Right lobe of liver (tissue), 6 donors: ENCODE results near the gene NEK2. TPM values are rescaled to one million over a fixed set of nuclear protein-coding genes. Genes with fewer than 3 reads are reported as not detected.
"Not testable (repeated sequence)": the region's sequence is repeated elsewhere in the genome, so short reads cannot be mapped to it uniquely, and the experiment has no call there.

Experiments used
- ATAC-seq, 4 donors: fragments of 200-7000 bp; cut with Tn5 transposase; one replicate each; pipeline ENCODE4 v1.9.1; 2020; ENCODE audit warnings: mild to moderate bottlenecking in 4 of 4, moderate library complexity in 4 of 4
- DNase-seq, 3 donors: peaks; one replicate each; pipeline ENCODE4 v3.0.0-alpha.2; 2020
- H3K27ac ChIP-seq, 3 donors: fragments of 200-600 bp; one replicate each; pipeline ENCODE4 v1.8.0; 2022
- H3K27me3 ChIP-seq, 2 donors: fragments of 200-600 bp; one replicate each; pipeline ENCODE4 v1.8.0; 2022
- H3K36me3 ChIP-seq, 4 donors: fragments of 200-600 bp; sonication (generic) in 1 of 4; one replicate each; pipeline versions ENCODE4 v1.5.1 to v1.8.0; 2017 to 2022; ENCODE audit warnings: control low read depth in 1 of 4
- H3K4me1 ChIP-seq, 4 donors: fragments of 200-600 bp; sonication (generic) in 1 of 4; one replicate each; pipeline versions ENCODE4 v1.5.1 to v1.8.0; 2017 to 2022; ENCODE audit warnings: control low read depth in 1 of 4
- H3K4me3 ChIP-seq, 3 donors: fragments of 200-600 bp; one replicate each; pipeline ENCODE4 v1.8.0; 2022
- H3K9me3 ChIP-seq, 4 donors: fragments of 200-600 bp; sonication (generic) in 1 of 4; one replicate each; pipeline versions ENCODE4 v1.5.1 to v1.8.0; 2017 to 2022; ENCODE audit warnings: control low read depth in 1 of 4
- CTCF ChIP-seq, 4 donors: fragments of 200-600 bp in 3 of 4; fragments of 450-650 bp in 1 of 4; IDR thresholded peaks; one replicate each; pipeline versions ENCODE4 v1.5.1 to v1.8.0; 2016 to 2022; ENCODE audit warnings: antibody characterized with exemption in 4 of 4, mild to moderate bottlenecking in 2 of 4
- POLR2A ChIP-seq: fragments of 450-650 bp; IDR thresholded peaks from one replicate; pipeline ENCODE4 v1.6.1; 2017; ENCODE audit warnings: antibody characterized with exemption, mild to moderate bottlenecking
- WGBS: methylation state at CpG from one replicate; pipeline ENCODE4 v1.1.6; 2018; ENCODE audit warnings: low coverage, low lambda C conversion rate; ENCODE audit not compliant: insufficient coverage; ENCODE audit errors: missing lambda C conversion rate; 5-methylcytosine and 5-hydroxymethylcytosine counted together
- intact Hi-C, 2 donors: fragments of 100-400 bp; cut with DNase I; formaldehyde crosslinking; loops; one replicate each; pipeline versions ENCODE4 v1.11.2 to v1.14.1; 2022
- total RNA-seq, 6 experiments: library from RNA; depleted of rRNA in 2 of 6; stranded (reverse); fragments of >200 nt in 2 of 6; fragmentation: NEBNext Ultra II Directional in 3 of 6; extraction: Animal tissue kit (Norgen Biotek cat#: 25700) in 3 of 6; gene quantifications; one replicate each; pipeline versions ENCODE4 v1.1.0 to v1.2.4, GENCODE V29; 2016 to 2023
- donor health status: DM: no; HTN: yes; CAD: no.
- donor health status: DM: no; HTN: no; CAD: no.
- donor health status: DM: no; HTN: no; CAD: no.
- donor health status: DM: no; HTN: yes; CAD: no.
- donor health status: DM: no; HTN: yes; CAD: no.

NEK2 gene
- total RNA-seq, 6 experiments from 2014 or later = 0.22 to 0.80 (median 0.50) TPM; not detected in 1

DNA sequence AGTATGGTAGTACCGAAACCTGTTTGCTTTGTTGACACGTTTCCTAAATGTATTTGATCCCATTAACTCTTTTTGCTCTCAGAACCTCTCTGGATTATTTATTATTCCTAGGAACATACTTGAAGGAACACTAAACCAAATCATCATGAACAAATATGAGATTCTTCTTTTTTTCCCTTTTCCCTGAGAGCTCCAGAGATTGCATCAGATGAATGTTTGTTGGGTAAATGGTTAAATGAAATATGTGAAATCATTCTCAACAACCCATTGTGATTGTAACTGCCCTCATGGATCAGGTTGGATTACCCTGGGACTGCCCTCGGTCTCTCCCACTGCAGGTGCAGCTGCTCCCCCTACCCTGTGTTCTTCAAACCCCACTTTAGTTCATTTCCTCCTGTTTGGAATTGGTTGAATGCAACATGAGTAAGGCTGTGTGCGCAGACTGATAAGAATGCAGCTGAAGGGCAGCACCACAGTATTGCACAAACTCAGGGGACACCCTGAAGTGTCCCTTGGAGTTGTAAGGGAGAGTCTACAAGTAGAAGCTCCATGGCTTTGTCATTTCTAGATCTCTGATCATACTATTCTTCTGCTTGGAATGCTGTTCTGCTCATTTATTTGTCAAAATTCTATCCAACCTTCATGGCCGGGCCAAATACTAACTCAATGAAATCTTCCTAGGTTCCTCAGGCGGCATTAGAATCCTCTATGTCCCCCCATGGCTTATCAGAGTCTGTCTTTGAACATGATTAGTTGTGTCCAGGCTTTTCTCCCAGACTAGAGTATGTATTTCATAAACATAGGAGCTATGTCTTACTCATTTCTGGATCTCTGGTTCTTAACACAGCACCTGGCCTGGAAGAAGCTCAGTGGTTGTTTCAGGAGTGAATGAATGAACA lies 47.1 kb upstream of the NEK2 start:
- Histone ChIP-seq H3K27ac (no peak overlapping the region), H3K4me3 (no peak overlapping the region), H3K27me3 (no peaks in the 10 kb centered on the region), H3K9me3 (no peaks in the 10 kb centered on the region), H3K36me3 (no peaks in the 10 kb centered on the region), H3K4me1 (peaks cover 0 to 8% (median 0%) of the 10 kb centered on the region in 4 donors)
- DNase-seq = no peak
- intact Hi-C loops = no loop called here
- WGBS = 84% methylated on average over 6 of the region's 6 CpGs
- TF ChIP-seq POLR2A (no peak), CTCF (IDR thresholded peaks at IDR 0.05) (no peak)
- ATAC-seq = no peak

- ATAC-seq = not testable (repeated sequence)
Observed at GRCh38 chr1:211716555-211716954, 41.1 kb upstream of the NEK2 start.

DNA sequence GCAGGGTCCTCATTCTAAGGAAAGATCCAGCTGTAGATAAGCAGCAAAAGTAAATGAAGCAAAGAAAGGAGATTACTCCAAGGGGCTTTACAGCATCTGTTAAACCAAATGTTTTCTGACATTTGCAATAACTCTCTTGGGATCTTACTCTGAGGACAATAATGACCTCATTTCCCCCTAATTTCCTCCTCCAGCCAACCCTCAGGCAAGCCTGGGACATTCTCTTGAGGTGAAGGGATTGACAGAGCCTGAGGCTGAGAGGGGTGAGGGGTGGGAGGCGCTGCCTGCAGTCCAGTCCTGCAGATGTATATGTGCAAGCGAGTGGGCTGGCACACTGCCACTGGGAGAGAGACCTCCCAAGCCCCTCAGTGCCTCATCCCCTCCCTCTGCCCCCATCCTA lies 40.5 kb upstream of the NEK2 start:
- Histone ChIP-seq H3K4me1 (no peaks in the 10 kb centered on the region), H3K36me3 (no peaks in the 10 kb centered on the region), H3K27me3 (no peaks in the 10 kb centered on the region), H3K27ac (no peak overlapping the region), H3K9me3 (no peaks in the 10 kb centered on the region), H3K4me3 (no peak overlapping the region)
- intact Hi-C loops = no loop called here
- ATAC-seq = peak in 1 of 4 donors; percentile 20
- DNase-seq = no peak
- no peak for TF ChIP-seq POLR2A
- no peak for TF ChIP-seq CTCF (IDR thresholded peaks at IDR 0.05)
- no CpG with 5 or more reads among the region's 2 CpGs for WGBS

More at GRCh38 chr1:211716555-211716954, 41.1 kb upstream of the NEK2 start:
- 87% methylated on average over 4 of the region's 4 CpGs for WGBS
- H3K36me3 ChIP-seq, intact Hi-C loops, H3K27ac ChIP-seq, H3K4me3 ChIP-seq, DNase-seq, H3K27me3 ChIP-seq, H3K9me3 ChIP-seq, H3K4me1 ChIP-seq: not testable (repeated sequence)

DNA sequence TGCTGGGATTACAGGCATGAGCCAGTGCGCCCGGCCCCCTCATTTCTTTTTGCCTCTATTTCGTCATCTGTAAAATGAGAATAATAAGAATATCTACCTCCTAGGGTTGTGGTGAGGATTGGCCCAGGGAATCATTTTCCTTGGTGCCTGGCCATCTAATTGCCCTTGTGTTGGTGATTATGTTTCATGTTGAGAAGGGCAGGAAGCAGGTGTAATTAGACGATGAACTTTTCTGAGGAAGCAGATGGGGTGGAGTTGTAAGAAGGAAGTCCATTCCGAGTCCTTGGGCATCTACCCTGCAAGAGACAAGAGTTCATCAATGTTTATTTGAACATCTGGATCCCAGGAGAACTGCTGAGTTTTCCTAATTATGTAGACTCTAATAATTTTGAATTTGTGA lies 38.7 kb upstream of the NEK2 start:
- Histone ChIP-seq H3K36me3 (no peaks in the 10 kb centered on the region), H3K27ac (no peak overlapping the region), H3K9me3 (no peaks in the 10 kb centered on the region), H3K27me3 (no peaks in the 10 kb centered on the region), H3K4me3 (no peak overlapping the region), H3K4me1 (no peaks in the 10 kb centered on the region)
- TF ChIP-seq POLR2A (no peak), CTCF (IDR thresholded peaks at IDR 0.05) (no peak)
- WGBS = 76% methylated on average over 4 of the region's 5 CpGs
- DNase-seq (no peak), ATAC-seq (no peak)
- intact Hi-C loops = no loop called here

GRCh38 chr1:211713231-211713630 lies 37.8 kb upstream of the NEK2 start:
- no peak overlapping the region for H3K27ac ChIP-seq
- no peaks in the 10 kb centered on the region for H3K27me3 ChIP-seq
- 84% methylated on average over 10 of the region's 10 CpGs for WGBS
- intact Hi-C loops = no loop called here
- TF ChIP-seq CTCF (IDR thresholded peaks at IDR 0.05) (no peak), POLR2A (no peak)
- H3K4me3 ChIP-seq = no peak overlapping the region
- H3K9me3 ChIP-seq = no peaks in the 10 kb centered on the region
- H3K36me3 ChIP-seq = no peaks in the 10 kb centered on the region
- DNase-seq (no peak), ATAC-seq (no peak)
- no peaks in the 10 kb centered on the region for H3K4me1 ChIP-seq
